Measurements from ENCODE around the gene CHST9. TPM values are rescaled to one million over a fixed set of nuclear protein-coding genes. Genes with fewer than 3 reads are reported as not detected.

CHST9 gene
- total RNA-seq, 1 donor from 2014 or later: 0.03 TPM

DNA sequence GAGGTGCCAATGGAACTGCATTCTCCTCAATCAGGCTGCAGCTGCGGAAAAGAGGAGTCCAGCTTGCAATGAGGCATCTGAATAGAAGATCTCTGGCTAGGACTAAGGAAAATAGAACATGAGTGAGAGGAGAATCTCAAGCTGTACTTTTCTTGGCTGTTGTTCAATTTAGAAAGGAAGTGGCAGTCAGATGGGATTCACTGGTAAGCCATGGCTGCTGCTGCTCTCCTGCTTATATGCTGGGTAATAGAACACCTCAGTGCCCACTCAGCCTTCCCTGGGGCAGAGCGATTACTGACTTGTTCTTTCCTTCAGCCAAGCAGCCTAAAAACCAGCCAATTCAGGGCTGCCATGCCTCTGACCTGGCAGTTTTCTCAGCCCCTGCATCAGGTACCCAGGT, 17.6 kb upstream of the CHST9 start:
- Histone ChIP-seq H3K9me3 (no peaks in the 10 kb centered on the region), H3K4me3 (no peak overlapping the region), H3K27me3 (no peaks in the 10 kb centered on the region), H3K27ac (no peak overlapping the region), H3K36me3 (no peaks in the 10 kb centered on the region), H3K4me1 (no peaks in the 10 kb centered on the region)
- DNase-seq (no peak), ATAC-seq (no peak)
- TF ChIP-seq, protein P1, sequence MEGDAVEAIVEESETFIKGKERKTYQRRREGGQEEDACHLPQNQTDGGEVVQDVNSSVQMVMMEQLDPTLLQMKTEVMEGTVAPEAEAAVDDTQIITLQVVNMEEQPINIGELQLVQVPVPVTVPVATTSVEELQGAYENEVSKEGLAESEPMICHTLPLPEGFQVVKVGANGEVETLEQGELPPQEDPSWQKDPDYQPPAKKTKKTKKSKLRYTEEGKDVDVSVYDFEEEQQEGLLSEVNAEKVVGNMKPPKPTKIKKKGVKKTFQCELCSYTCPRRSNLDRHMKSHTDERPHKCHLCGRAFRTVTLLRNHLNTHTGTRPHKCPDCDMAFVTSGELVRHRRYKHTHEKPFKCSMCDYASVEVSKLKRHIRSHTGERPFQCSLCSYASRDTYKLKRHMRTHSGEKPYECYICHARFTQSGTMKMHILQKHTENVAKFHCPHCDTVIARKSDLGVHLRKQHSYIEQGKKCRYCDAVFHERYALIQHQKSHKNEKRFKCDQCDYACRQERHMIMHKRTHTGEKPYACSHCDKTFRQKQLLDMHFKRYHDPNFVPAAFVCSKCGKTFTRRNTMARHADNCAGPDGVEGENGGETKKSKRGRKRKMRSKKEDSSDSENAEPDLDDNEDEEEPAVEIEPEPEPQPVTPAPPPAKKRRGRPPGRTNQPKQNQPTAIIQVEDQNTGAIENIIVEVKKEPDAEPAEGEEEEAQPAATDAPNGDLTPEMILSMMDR (IDR thresholded peaks at IDR 0.05): no peak
- intact Hi-C loops (cut with DNase I): no loop called here

DNA sequence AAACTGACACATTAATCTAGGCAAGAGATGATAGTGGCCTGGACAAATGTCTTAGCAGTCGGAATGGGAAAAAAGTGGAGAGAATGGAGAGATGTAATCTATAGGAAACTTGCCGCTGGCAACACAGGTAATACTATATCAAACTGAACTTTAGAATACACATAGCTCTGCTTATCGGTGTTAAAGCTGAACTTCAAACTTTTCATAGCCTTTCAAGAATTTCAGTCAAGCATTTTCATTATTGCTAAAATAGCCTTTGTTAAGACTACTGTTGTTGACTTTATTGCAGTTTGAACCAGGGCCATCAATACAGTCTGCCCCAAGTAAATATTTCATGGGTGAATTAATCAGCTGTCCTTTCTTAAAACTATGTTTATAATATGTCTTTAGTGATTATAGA, 12.9 kb upstream of the CHST9 start:
- no peak for DNase-seq
- H3K4me3 ChIP-seq: no peak overlapping the region
- no peaks in the 10 kb centered on the region for H3K36me3 ChIP-seq
- ATAC-seq: no peak
- TF ChIP-seq, protein P1 (IDR thresholded peaks at IDR 0.05): no peak
- no peaks in the 10 kb centered on the region for H3K4me1 ChIP-seq
- H3K9me3 ChIP-seq: no peaks in the 10 kb centered on the region
- H3K27me3 ChIP-seq: no peaks in the 10 kb centered on the region
- H3K27ac ChIP-seq: no peak overlapping the region
- intact Hi-C loops (cut with DNase I): no loop called here

DNA sequence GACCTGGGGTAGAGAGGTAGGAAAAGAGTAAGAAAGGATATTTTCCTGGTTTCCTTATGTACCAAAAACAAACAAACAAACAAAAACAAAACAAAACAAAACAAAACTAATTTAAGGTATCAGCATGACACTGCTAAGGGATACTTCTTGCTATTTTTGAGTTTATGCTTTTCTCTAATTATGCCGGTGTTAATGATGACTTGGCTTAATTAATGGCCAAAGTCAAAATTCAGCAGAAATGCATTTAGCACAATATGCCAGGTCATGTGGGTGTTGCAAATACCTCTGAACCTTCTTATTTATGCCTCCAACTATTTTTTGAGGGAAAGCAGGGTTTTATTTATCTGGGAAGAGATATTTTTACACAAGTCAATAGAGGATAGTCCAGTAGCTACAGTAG, 3.2 kb upstream of the CHST9 start:
- Histone ChIP-seq H3K27ac (no peak overlapping the region), H3K9me3 (no peaks in the 10 kb centered on the region), H3K4me1 (no peaks in the 10 kb centered on the region), H3K27me3 (peaks cover 21% of the 10 kb centered on the region), H3K4me3 (no peak overlapping the region), H3K36me3 (no peaks in the 10 kb centered on the region)
- DNase-seq (no peak), ATAC-seq (no peak)
- TF ChIP-seq, protein P1 (IDR thresholded peaks at IDR 0.05): no peak
- intact Hi-C loops (cut with DNase I): no loop called here

DNA sequence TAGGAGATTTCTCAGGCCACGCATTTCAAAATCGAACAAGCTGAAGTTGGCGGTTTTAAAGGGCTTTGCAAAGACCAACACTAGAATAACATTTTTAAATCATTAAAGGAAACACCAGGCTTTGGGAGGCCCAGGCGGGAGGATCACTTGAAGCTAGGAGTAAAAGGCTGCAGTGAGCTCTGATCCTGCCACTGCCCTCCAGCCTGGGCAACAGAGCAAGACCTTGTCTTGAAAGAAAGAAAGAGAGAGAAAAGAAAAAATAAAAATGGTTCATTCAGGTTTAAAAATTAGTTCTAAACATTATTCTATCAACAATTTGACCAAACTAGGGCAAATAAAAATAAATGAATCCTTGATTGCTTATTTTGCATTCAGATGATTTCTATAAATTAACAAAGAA, 789 bp upstream of the CHST9 start:
- Histone ChIP-seq H3K27ac (no peak overlapping the region), H3K36me3 (no peaks in the 10 kb centered on the region), H3K27me3 (peaks cover 28% of the 10 kb centered on the region), H3K9me3 (no peaks in the 10 kb centered on the region), H3K4me1 (no peaks in the 10 kb centered on the region), H3K4me3 (no peak overlapping the region)
- ATAC-seq (no peak), DNase-seq (no peak)
- TF ChIP-seq, protein P1 (IDR thresholded peaks at IDR 0.05): no peak
- intact Hi-C loops (cut with DNase I): no loop called here

DNA sequence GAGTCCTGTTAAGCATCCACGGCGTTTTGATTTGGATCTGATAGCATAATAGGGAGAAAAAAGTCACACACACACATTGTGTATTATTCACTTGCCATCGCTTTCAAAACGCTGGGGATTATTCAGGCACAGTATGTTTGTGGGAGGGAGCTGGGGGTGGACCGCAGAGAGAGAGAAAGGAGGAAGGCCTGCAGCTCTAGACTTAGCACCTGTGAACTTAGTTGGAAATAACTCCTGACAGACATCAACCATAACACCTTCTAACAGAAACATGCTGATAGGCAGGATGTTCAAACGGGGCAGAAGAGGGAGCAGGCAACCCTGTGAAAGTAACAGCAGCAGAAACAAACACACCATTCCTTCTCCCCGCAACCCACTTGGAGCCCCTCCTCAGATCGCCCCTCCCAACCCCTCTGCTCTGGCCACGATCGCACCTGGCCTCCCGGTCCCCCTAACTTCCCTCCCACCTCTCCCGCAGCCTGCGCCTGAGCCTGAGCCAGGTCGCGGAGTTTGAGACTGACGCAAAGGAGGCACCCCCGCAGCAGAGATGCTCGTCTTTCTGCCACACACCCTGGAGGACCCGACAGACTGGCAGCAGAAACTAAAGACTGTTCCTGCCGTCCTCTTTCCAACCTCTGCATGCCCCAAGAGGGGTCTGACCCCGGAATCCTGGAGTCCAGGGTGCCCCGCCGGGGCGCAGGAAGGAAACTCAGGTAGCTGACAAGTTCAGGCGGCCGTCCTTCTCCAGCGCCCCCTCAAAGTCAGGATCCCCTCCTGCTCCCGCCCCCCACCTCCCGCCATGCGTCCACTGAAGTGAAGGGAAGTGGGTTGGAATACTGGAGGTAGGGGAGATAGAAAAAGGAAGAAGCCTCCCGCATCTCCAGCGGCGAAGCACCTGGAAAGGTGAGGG, 738 bp downstream of the CHST9 start:
- ATAC-seq: peak; percentile 29
- TF ChIP-seq, protein P1 (IDR thresholded peaks at IDR 0.05): no peak
- Histone ChIP-seq H3K4me1 (no peaks in the 10 kb centered on the region), H3K27me3 (peaks cover 28% of the 10 kb centered on the region), H3K27ac (no peak overlapping the region), H3K9me3 (no peaks in the 10 kb centered on the region), H3K36me3 (no peaks in the 10 kb centered on the region), H3K4me3 (no peak overlapping the region)
- no peak for DNase-seq
- intact Hi-C loops (cut with DNase I): no loop called here
